GM18873 (cell line): ENCODE data around the gene KRTAP10-5.
"Not testable (repeated sequence)": the region's sequence is repeated elsewhere in the genome, so short reads cannot be mapped to it uniquely, and the experiment has no call there.

Source experiments
- ATAC-seq: cut with Tn5 transposase; IDR thresholded peaks from one replicate; pipeline ENCODE4 v1.9.1; 2021; ENCODE audit warnings: mild to moderate bottlenecking, moderate library complexity, moderate number of reproducible peaks; ENCODE audit not compliant: unreplicated experiment, low FRiP score

The KRTAP10-5 gene

GRCh38 chr21:44592446-44593311 lies 12.3 kb upstream of the KRTAP10-5 start, which contains the start of gene KRTAP10-6:
Gene KRTAP10-6, minus strand, starts transcription at chr21:44592505. Its CDS starts 21 bp downstream, at chr21:44592484.
- no peak for ATAC-seq

GRCh38 chr21:44591801-44592130 lies 11.4 kb upstream of the KRTAP10-5 start:
- ATAC-seq, result not testable (repeated sequence)

- ATAC-seq, result not testable (repeated sequence)
These were observed 10.7 kb upstream of the KRTAP10-5 start for GRCh38 chr21:44590897-44591800.

DNA sequence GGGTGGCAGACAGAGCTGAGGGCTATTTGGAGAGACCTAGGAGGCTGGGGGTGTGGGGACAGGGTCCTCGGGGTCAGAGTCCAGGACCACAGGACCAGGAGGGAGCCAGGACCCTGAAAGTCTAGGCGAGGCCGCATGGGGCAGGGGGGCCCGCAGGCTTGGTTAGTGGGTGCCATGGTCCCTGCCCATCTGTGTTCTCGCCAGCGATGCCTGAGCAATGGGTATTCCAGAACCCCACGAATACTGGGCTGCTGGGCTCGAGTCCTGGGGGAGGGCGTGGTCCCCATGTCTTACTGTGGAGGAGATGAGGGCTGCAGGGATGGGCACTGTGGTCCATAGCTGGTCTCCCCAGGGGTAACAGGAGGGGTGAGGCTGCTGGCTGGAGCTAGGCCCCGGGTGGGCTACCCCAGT lies 9.9 kb upstream of the KRTAP10-5 start:
- ATAC-seq, result no peak

DNA sequence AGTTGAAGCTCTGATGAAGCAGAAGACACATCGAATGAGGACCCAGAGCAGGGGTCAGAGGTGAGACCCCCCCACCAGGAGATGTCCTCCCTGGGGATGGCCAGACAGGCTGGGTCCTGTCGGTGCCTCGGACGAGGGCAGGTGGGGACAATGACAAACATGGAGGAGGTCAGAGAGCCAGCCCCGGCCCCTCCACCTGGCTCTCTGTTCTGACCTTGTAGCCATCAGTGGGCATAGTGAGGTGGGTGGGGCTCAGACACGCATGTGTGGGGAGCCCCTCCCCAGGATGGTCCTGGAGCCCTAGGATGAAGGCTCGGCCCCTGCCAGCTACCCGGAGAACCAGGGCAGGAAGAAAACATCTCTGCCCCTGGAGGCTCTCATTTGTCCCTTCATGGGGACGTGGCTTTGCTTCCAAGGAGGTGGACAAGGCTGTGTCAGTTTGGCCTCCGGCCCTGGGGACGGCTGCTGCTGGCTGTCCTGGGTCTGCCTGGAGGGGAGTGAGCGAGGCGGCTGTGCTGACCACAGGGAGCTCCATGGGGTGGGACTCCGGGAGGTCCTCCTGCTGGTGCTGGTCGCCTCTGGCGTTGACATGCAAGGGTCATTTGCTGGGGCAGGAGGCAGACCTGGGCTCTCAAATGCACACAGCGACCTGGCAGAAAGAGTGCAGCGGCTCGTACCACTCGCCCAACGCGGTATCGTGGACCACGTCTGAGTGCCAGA lies 9.3 kb upstream of the KRTAP10-5 start:
- ATAC-seq, result no peak

- ATAC-seq, result no peak
These were observed 8.7 kb upstream of the KRTAP10-5 start for GRCh38 chr21:44589094-44589493.

DNA sequence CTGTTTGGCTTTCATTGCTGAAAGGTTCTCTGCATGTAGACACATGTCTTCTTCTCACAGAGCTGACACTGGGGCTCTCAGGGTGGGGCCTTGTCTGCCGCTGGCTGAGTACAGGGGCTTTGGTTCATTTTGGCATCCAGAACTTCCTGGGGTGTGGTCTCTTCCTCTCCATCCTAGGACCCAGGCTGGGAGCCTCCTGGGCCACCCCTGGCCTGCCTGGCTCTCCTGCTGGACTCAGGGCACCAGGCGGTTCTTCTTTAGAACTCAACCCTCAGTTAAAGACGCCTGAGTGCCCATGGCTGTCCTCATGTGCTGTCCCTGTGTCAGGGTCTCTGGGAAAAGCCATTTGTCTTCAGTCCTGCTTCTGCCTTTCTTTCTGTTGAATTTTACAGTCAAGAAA lies 5.5 kb upstream of the KRTAP10-5 start:
- ATAC-seq, result no peak

DNA sequence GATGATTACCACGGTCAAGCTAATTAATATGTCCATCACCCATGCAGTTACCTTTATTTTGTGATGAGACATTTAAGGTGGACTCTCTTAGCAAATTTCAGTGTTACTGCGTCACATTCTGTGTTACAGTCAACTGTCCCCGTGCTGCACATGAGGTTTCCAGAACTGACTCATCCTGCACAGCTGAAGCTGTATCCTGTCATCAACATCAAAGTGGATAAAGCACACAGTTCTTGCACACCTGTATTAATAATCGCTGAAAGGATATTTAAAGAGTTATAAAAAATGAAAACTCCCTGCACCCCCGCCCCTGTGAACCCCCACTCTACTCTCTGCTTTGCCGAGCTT lies 3.4 kb upstream of the KRTAP10-5 start:
- no peak for ATAC-seq

GRCh38 chr21:44583089-44583799 lies 2.8 kb upstream of the KRTAP10-5 start:
- no peak for ATAC-seq

DNA sequence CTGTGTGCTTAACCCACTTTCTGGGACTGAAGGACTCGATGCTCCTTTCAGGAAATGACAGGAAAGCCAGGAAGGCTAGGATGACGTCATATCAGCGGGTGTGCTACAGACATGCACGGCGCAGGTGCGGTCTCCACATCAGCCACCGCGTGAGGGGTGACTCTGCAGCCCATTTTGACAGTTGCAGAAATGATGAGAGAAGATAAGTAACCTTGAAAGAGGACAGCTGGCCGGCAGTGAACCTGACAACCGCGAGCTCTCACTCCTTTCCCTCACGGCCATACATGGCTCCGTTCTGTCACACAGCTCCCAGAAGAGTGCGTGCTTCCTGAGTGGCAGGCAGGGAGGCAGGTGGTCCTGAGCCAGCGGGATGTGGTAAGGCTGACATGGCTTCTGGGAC lies 1.7 kb upstream of the KRTAP10-5 start:
- ATAC-seq, result no peak

- no peak for ATAC-seq
These were observed 754 bp upstream of the KRTAP10-5 start for GRCh38 chr21:44581158-44581557.

DNA sequence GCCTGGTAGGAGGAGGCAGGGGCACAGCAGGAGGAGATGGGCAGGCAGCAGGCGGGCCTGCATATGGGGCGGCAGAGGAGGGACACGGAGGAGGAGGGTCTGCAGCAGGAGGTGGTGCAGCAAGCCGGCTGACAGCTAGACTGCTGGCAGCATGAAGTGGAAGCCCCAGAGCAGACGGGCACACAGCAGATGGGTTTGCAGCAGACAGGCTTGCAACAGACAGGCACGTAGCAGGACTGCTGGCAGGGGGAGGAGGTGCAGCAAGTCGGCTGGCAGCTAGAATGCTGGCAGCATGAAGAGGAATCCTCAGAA lies 615 bp downstream of the KRTAP10-5 start:
- no peak for ATAC-seq

DNA sequence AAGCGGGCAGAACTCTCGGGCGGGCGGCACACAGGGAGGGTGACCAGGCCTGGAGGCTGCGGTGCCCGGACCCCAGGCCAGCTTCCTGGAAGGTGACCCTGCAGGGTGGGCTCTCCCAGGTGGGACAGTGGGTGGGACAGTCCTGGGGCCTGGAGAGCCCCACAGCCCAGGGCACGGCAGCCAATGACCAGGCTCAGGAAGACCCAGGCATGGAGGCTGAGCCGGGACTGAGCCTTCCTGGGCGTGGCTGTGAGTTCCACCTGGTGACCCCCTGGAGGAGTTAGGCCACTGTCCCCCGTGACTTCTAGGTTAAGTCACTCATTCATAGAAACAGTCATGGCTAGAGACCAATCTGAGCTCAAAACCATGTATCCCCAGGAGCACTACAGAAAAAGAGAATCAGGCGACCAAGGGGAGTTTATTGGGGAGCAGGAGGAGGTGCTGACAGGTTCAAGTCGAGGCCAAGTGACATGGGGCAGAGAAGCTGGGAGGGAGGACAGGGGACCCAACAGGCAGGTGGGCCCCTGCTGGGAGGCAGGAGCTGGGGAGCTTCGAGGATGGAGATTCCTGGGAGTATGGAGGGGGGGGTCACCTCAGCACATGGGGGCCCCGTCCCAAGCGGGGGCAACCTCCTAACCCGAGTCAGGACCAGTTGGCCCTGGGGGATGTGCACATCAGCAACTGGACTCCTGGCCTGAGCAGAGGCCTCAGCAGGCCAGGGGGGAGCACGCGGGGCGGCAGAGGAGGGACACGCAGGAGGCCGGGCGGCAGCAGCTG lies 1.2 kb downstream of the KRTAP10-5 start:
- no peak for ATAC-seq

DNA sequence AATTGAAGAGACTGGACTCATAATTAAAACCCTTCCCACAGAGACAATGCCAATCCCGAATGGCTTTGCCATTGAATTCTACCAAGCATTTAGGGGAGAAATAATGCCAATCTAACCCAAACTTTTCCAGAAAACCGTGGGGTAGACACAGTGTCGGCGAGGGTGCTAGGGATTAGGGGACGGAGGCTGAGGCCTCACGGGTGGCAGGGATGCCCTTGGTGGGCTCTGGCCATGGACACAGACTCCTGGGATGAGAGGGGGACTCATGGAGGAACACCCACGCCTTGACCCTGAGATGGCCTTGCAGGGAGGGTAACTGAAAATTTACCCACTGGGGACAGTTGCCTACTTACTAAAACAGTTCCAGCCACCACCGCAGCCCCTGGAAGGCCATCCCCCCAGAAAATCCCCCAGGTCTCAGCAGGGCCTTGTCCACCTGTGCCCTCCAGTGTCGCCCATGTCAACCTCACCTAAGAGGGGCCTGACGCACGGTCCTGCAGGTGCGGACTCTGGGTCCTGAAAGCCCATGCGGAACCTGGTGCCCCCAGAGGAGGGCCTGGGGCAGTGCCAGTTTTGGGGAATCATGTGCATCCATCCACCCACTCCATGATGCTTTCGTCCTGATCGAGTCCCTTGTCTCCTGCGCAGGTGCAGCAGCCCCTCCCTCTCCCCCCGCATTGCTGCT lies 1.9 kb downstream of the KRTAP10-5 start:
- ATAC-seq, result no peak

- no peak for ATAC-seq
These were observed 4.4 kb downstream of the KRTAP10-5 start for GRCh38 chr21:44576025-44576420.

GRCh38 chr21:44575307-44576024 lies 4.9 kb downstream of the KRTAP10-5 start:
- no peak for ATAC-seq

DNA sequence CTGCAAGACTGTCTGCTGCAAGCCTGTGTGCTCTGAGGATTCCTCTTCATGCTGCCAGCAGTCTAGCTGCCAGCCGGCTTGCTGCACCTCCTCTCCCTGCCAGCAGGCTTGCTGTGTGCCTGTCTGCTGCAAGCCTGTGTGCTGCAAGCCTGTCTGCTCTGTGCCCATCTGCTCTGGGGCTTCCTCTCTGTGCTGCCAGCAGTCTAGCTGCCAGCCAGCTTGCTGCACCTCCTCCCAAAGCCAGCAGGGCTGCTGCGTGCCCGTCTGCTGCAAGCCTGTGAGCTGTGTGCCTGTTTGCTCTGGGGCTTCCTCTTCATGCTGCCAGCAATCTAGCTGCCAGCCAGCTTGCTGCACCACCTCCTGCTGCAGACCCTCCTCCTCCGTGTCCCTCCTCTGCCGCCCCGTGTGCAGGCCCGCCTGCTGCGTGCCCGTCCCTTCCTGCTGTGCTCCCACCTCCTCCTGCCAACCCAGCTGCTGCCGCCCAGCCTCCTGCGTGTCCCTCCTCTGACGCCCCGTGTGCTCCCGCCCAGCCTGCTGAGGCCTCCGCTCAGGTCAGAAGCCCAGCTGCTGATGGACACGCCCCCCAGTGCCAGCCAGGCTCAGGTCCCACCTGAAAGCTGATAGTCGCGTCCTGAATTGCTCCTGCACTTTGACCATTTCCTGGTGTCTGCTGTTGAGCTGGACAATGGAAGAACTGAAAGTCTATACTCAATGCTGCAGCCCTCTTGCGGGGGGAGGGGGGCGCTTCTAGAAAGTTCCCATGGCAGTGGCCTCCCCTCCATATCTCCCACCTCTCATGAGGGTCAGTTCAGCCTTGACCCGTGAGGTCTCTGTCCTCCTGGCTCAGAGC lies 5.7 kb downstream of the KRTAP10-5 start:
- ATAC-seq, result no peak
